ENCODE data around the gene NR2F1-AS1.

DNA sequence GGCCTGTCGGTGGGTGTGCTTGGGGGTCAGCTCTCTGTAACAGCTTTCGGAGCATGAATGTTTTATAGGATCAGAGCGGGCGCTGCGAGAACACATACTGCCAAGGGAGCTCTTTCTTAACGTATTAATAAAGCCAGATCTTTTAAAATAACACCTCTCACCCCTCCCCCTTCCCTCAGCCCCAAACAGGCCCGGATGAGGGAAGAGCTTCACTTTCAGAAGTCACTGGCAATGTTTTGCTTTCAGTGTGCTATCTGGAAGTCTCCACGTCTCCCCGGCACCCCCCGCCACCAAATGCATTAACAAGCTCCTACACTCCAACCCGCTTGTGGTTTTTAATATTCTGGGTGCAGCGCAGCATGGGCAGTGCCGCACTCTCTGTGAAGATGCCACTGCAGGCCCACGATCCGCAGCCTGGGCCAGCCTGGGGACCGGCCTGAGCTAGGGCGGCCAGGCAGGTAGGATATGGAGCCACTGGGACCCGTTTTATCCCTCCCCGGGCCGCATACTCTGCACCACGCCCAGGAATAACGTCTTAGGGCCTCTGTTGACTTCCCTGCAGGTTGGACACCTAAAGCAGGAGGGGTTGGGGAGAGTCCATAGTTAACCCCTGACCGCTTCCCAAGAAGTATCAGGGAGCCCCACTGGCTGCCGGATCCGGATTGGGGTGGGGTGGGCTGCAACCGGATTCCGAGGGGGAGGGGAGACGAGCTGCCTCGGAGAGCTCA is 14.6 kb upstream of the NR2F1-AS1 start:
- TF ChIP-seq JUNB (IDR thresholded peaks at IDR 0.05): no peak
- TF ChIP-seq, protein P1, sequence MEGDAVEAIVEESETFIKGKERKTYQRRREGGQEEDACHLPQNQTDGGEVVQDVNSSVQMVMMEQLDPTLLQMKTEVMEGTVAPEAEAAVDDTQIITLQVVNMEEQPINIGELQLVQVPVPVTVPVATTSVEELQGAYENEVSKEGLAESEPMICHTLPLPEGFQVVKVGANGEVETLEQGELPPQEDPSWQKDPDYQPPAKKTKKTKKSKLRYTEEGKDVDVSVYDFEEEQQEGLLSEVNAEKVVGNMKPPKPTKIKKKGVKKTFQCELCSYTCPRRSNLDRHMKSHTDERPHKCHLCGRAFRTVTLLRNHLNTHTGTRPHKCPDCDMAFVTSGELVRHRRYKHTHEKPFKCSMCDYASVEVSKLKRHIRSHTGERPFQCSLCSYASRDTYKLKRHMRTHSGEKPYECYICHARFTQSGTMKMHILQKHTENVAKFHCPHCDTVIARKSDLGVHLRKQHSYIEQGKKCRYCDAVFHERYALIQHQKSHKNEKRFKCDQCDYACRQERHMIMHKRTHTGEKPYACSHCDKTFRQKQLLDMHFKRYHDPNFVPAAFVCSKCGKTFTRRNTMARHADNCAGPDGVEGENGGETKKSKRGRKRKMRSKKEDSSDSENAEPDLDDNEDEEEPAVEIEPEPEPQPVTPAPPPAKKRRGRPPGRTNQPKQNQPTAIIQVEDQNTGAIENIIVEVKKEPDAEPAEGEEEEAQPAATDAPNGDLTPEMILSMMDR (IDR thresholded peaks at IDR 0.05): no peak
- no peak for TF ChIP-seq ELK1 (IDR thresholded peaks at IDR 0.05; ENCODE audit: low read depth, low read length)
- TF ChIP-seq ZNF302 (CRISPR knock-in tag; IDR thresholded peaks at IDR 0.05): no peak
- TF ChIP-seq POLR2A (IDR thresholded peaks at IDR 0.05; ENCODE audit: low read length): no peak
- no peak for TF ChIP-seq SMC3 (IDR thresholded peaks at IDR 0.05)
- TF ChIP-seq EP300 (IDR thresholded peaks at IDR 0.05): no peak
- TF ChIP-seq HOXA7 (CRISPR knock-in tag; IDR thresholded peaks at IDR 0.05): no peak
- no peak for TF ChIP-seq E2F6 (IDR thresholded peaks at IDR 0.05; ENCODE audit: borderline replicate concordance, low read depth)
- no peak for TF ChIP-seq MAZ (IDR thresholded peaks at IDR 0.05; ENCODE audit: borderline replicate concordance, low read depth, low read length)
- no peak for TF ChIP-seq CHD2 (IDR thresholded peaks at IDR 0.05; ENCODE audit: low read length, partially characterized antibody)
- TF ChIP-seq HOXB13 (CRISPR knock-in tag; IDR thresholded peaks at IDR 0.05; ENCODE audit: low read depth): no peak
- TF ChIP-seq SREBF2 (IDR thresholded peaks at IDR 0.05): no peak
- no peak for TF ChIP-seq HDAC2 (IDR thresholded peaks at IDR 0.05)

Data from A549 (cell line).